RWPE1 (cell line): ENCODE data around the gene CARHSP1.

ENCODE experiments used
- CTCF ChIA-PET: fragments of 350-600 bp; sonication (Branson Sonifier 250); formaldehyde crosslinking; extraction: SDS; loops from one replicate; lab custom pipeline; 2021; lab: Yijun Ruan, JAX
- POLR2A ChIA-PET: fragments of 400-600 bp; formaldehyde crosslinking; extraction: SDS; loops from one replicate; lab custom pipeline; 2020; ENCODE audit warnings: antibody characterized with exemption; ENCODE audit not compliant: low non-redundant PET; lab: Yijun Ruan, JAX
- DNase-seq: peaks from one replicate; pipeline ENCODE4 v3.0.0; 2012; ENCODE audit warnings: low spot score
- H3K27ac ChIP-seq: fragments of 450-650 bp; 2 replicates; pipeline ENCODE4 v1.5.1; 2017
- TF ChIP-seq, protein P1 (sequence below): fragments of 450-650 bp; conservative IDR thresholded peaks from 2 replicates; pipeline ENCODE4 v1.5.1; 2017; ENCODE audit warnings: low read depth, mild to moderate bottlenecking

CARHSP1 gene

DNA sequence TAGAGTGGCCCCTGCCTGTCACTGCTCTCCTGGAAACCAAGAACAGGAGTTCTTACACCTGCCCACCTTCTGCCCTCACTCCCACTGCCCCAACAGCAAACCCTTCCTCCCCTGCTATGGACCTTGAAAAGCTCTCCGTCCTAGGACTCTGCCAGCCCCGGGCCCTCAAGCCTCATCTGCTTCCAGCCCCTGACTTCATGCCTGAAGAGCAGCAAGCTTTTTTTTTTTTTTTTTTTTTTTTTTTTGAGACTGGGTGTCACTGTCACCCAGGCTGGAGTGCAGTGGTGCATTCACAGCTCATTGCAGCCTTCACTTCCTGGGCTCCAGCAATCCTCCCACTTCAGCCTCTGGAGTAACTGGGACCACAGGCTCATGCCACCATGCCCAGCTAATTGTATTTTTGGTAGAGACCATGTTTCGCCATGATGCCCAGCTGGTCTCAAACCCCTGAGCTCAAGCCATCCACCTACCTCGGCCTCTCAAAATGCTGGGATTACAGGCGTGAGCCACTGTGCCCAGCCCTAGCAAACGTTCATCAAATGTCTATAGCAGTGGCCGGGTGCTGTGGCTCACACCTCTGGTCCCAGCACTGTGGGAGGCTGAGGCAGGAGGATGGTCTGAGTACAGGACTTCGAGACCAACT lies 16.9 kb downstream of the CARHSP1 start:
- no peak for DNase-seq
- ChIA-PET CTCF (interaction anchor here (0.8 kb wide), 1 partner anchor 28 kb away, joined by 3 read pairs; no protein-coding TSS in a partner anchor), POLR2A (interaction anchor here (0.6 kb wide), 1 partner anchor 41 kb away, joined by 4 read pairs; no protein-coding TSS in a partner anchor)
- TF ChIP-seq, protein P1, sequence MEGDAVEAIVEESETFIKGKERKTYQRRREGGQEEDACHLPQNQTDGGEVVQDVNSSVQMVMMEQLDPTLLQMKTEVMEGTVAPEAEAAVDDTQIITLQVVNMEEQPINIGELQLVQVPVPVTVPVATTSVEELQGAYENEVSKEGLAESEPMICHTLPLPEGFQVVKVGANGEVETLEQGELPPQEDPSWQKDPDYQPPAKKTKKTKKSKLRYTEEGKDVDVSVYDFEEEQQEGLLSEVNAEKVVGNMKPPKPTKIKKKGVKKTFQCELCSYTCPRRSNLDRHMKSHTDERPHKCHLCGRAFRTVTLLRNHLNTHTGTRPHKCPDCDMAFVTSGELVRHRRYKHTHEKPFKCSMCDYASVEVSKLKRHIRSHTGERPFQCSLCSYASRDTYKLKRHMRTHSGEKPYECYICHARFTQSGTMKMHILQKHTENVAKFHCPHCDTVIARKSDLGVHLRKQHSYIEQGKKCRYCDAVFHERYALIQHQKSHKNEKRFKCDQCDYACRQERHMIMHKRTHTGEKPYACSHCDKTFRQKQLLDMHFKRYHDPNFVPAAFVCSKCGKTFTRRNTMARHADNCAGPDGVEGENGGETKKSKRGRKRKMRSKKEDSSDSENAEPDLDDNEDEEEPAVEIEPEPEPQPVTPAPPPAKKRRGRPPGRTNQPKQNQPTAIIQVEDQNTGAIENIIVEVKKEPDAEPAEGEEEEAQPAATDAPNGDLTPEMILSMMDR = no peak
- H3K27ac ChIP-seq = peak overlapping the region; percentile 96

DNA sequence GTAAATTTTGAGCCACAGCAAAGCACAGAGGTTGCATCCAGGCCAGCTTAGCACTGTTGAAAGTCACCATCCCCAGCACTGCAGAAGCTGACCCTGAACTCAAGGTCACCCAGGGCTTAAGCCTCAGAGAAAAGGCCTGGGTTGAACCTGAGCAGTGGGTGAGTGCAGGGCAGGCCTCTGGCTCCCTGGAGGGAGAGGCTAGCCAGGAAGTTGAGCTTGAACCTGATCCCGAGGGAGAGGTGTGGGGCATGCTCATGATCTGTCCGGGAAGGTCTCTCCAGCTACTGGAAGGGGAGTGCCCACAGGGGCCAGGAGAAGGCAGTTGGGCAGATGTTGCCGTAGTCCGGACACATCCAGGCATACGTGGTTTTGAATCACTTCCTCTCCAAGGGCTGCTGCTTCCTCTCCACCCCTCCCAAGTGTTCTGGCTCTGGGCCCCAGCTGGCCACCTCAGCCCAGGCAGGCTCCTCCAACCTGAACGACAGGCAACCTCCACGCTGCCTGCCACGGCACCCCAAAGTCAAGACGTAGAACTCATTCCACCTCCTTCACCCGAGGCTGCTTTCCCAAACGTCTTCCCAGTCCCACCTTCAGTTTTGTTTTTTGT lies 18.4 kb downstream of the CARHSP1 start:
- TF ChIP-seq, protein P1 = no peak
- ChIA-PET CTCF (interaction anchor here (0.5 to 1.5 kb wide), 3 partner anchors 30 to 922 kb away, joined by 3 to 6 read pairs (median 3); no protein-coding TSS in a partner anchor), POLR2A (interaction anchor here (0.6 kb wide), 1 partner anchor 198 kb away, joined by 5 read pairs; no protein-coding TSS in a partner anchor)
- DNase-seq = peak; percentile 77
- H3K27ac ChIP-seq = peak overlapping the region; percentile 96

DNA sequence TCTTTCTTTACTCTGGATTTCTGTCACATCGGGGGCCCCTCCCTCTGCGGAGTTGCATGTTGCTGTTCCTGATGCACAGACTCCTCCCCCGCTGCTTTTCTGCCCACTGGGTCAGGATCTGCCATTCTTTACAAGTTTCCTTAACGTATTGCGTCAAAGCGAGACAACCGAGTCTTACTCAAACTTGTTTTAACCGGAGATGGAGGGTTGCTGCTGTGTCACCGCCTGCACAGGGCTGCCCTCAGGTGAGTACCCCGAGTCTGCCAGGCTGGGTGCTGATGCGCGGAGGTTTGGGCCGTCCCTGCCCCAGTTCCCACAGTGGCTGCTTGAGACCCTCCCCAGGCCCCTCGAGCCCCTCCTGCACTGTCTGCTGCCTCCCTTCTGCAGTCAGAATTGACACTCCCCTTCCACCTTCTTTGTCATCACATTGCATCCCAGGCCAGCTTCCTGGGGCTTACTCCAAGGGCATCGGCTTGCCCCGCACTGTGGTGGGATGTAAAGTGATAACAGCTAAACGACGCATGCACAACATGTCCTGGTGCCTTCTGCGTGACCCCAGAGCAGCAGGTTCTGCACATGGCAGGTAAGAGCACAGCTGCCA lies 19.3 kb downstream of the CARHSP1 start:
- ChIA-PET POLR2A (no interaction called here), CTCF (interaction anchor here (0.8 to 1.5 kb wide), 2 partner anchors 30 to 35 kb away, joined by 4 to 6 read pairs; no protein-coding TSS in a partner anchor)
- DNase-seq = peak; percentile 75
- TF ChIP-seq, protein P1 = no peak
- H3K27ac ChIP-seq = peak overlapping the region; percentile 96

DNA sequence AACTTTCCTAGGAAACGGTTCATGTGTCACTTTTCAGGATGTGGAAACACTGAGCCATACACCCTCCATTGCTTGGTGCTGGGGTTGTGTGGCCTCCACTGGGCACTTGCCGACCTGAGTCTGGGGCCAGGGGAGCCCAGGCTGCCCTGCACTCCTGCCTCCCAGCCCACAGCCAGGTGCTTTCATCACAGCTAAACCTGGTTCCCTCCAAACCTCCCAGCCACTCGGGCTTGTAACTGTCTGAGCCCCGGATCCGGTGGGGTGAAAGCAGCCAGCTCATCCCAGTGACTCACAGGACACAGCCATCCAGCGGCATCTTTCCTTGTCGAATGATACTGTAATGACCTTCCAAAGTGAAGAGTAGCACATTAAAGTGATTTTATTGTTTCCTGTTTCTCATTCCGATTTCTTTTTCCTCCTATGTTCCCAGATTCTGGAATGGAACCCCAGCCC lies 19.8 kb downstream of the CARHSP1 start:
- peak overlapping the region; percentile 96 for H3K27ac ChIP-seq
- DNase-seq = peak; percentile 91
- ChIA-PET CTCF (interaction anchor here (0.6 to 0.8 kb wide), 2 partner anchors 16 to 35 kb away, joined by 3 to 4 read pairs; no protein-coding TSS in a partner anchor), POLR2A (no interaction called here)
- TF ChIP-seq, protein P1 = no peak

DNA sequence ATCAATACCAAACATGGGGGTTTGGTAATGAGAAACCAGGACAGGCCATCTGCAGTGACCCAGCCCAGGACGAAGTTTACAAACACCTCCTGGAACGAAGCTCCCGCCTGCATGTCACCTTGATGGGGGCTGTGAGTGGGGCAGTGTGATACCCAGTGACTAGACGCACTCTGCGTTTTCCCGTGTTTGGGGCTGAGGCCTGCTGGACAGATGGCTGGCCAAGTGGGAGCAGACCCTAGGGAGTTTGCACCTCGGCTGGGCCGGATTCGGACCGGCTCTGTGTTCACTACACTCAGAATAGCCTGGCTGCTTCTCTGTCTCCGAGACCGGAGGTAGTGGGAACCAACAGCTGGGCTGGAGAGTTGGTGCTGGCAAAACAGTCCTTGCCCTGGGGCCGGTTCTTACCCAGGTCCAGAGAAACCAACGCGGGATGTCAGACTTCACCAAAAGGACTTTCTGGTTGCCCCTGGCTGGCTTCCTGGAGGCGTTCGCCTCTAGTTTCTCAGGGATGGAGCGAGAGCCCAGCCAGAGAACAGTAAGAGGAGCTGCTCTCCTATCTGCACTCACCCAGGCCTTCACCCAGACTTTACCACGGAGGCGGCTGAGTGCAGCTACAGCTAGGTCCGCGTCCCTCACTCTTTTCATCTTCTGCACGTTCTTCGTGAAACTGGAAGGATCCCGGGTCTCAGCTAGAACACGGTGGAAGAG lies 20.4 kb downstream of the CARHSP1 start:
- DNase-seq = no peak
- ChIA-PET CTCF (interaction anchor here (0.6 to 0.8 kb wide), 2 partner anchors 16 to 36 kb away, joined by 3 to 4 read pairs; no protein-coding TSS in a partner anchor), POLR2A (no interaction called here)
- TF ChIP-seq, protein P1 = no peak
- H3K27ac ChIP-seq = peak overlapping the region; percentile 96
